ENCODE measurements around the gene NLRP7. TPM values are rescaled to one million over a fixed set of nuclear protein-coding genes. Genes with fewer than 3 reads are reported as not detected.
"Not testable (repeated sequence)": the region's sequence is repeated elsewhere in the genome, so short reads cannot be mapped to it uniquely, and the experiment has no call there.

The NLRP7 gene
- total and polyA plus RNA-seq, 2 of the 13 experiments (the other 11 are each of a cell fraction or from before 2014, with no cell fraction given) = not detected

DNA sequence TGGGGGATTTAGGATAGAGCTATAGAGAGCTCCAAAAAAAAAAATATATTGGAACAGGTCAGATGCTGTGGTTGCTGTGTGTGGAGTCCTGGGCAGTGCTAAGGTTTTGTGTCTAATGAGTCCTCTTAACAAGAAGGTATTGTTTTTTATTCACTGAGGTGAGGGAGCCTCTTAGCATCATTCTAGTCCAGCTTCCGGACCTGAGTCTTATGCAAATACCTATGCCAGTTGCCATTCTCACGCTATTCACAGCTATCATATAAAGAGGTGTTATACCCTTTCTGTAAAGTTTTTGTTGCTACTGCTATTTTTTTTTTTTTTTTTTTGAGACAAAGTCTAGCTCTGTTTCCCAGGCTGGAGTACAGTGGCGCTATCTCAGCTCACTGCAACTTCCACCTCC lies 20.3 kb upstream of the NLRP7 start (continued):
- no peak for TF ChIP-seq TFDP2 (CRISPR knock-in tag; IDR thresholded peaks at IDR 0.05)
- no peak for TF ChIP-seq ZFP36L1 (CRISPR knock-in tag; IDR thresholded peaks at IDR 0.05)
- no peak for TF ChIP-seq XBP1 (CRISPR knock-in tag; IDR thresholded peaks at IDR 0.05)
- no peak for TF ChIP-seq TSC22D2 (CRISPR knock-in tag; IDR thresholded peaks at IDR 0.05; ENCODE audit: borderline replicate concordance)
- TF ChIP-seq YY1 (IDR thresholded peaks at IDR 0.05; ENCODE audit: insufficient read depth, insufficient replicate concordance, low read depth, low read length) = no peak
- no peak for TF ChIP-seq DMAP1 (CRISPR knock-in tag; IDR thresholded peaks at IDR 0.05)
- TF ChIP-seq MIER2 (CRISPR knock-in tag; IDR thresholded peaks at IDR 0.05) = no peak
- no peak for TF ChIP-seq HNF4G (IDR thresholded peaks at IDR 0.05; ENCODE audit: borderline replicate concordance, low read depth, low read length)
- TF ChIP-seq HNF4G (CRISPR knock-in tag; IDR thresholded peaks at IDR 0.05; ENCODE audit: borderline replicate concordance, low read depth) = no peak
- TF ChIP-seq, protein P1, sequence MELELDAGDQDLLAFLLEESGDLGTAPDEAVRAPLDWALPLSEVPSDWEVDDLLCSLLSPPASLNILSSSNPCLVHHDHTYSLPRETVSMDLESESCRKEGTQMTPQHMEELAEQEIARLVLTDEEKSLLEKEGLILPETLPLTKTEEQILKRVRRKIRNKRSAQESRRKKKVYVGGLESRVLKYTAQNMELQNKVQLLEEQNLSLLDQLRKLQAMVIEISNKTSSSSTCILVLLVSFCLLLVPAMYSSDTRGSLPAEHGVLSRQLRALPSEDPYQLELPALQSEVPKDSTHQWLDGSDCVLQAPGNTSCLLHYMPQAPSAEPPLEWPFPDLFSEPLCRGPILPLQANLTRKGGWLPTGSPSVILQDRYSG (CRISPR knock-in tag; IDR thresholded peaks at IDR 0.05) = no peak
- TF ChIP-seq SYNCRIP (IDR thresholded peaks at IDR 0.05; ENCODE audit: insufficient read depth, low read depth, low read length) = no peak
- TF ChIP-seq HCFC1 (IDR thresholded peaks at IDR 0.05; ENCODE audit: low read depth, low read length) = no peak
- TF ChIP-seq, protein P2, sequence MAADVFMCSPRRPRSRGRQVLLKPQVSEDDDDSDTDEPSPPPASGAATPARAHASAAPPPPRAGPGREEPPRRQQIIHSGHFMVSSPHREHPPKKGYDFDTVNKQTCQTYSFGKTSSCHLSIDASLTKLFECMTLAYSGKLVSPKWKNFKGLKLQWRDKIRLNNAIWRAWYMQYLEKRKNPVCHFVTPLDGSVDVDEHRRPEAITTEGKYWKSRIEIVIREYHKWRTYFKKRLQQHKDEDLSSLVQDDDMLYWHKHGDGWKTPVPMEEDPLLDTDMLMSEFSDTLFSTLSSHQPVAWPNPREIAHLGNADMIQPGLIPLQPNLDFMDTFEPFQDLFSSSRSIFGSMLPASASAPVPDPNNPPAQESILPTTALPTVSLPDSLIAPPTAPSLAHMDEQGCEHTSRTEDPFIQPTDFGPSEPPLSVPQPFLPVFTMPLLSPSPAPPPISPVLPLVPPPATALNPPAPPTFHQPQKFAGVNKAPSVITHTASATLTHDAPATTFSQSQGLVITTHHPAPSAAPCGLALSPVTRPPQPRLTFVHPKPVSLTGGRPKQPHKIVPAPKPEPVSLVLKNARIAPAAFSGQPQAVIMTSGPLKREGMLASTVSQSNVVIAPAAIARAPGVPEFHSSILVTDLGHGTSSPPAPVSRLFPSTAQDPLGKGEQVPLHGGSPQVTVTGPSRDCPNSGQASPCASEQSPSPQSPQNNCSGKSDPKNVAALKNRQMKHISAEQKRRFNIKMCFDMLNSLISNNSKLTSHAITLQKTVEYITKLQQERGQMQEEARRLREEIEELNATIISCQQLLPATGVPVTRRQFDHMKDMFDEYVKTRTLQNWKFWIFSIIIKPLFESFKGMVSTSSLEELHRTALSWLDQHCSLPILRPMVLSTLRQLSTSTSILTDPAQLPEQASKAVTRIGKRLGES (CRISPR knock-in tag; IDR thresholded peaks at IDR 0.05; ENCODE audit: borderline replicate concordance) = no peak
- TF ChIP-seq NCOA1 (CRISPR knock-in tag; IDR thresholded peaks at IDR 0.05) = no peak

DNA sequence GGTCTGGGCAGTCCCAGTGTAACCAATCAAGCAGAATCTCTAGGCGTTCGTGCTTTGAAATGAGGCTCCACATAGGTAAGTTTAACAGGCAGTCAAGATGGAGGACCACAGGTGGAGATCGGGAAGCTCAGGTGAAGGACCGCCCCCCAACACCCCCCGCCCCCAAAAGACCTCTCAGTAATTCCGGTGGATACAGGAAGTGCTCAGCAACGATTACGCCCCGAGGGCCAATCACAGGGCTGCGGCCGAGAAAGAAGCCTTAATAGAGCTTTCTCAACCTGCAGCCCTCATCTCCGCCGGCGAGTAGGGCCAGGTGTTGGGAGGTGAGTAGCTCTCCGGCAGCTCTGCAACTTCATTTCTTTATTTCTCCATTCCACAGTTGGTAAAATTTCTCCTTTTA lies 17.7 kb upstream of the NLRP7 start:
- not testable (repeated sequence) for BruUV-seq (replicated peaks)

More for the DNA sequence above, 17.7 kb upstream of the NLRP7 start:
- H2AFZ ChIP-seq (ENCODE audit: low read length); H3K36me3 ChIP-seq (replicated peaks in 1 of 2; ENCODE audit: control insufficient read depth in 1 of 2, insufficient read depth in 2 of 2, low read length in 2 of 2); H3K4me1 ChIP-seq (ENCODE audit: insufficient read depth, low read length); ATAC-seq; intact Hi-C loops (cut with micrococcal nuclease; ENCODE audit: unreplicated experiment); H3K27ac ChIP-seq (ENCODE audit: extremely low read length, insufficient read depth, low read length); H3K4me3 ChIP-seq (replicated peaks in 1 of 3; ENCODE audit: insufficient read depth in 1 of 3, low read depth in 2 of 3, low read length in 3 of 3); H3K9ac ChIP-seq (ENCODE audit: insufficient read depth, low read depth, low read length); CTCF ChIA-PET (ENCODE audit: low intra/inter-chr PET ratio, low total read pairs); DNase-seq (ENCODE audit: low spot score); H3K4me2 ChIP-seq (ENCODE audit: low read depth, low read length); POLR2A ChIA-PET; H3K79me2 ChIP-seq (ENCODE audit: insufficient read depth, low read length); FAIRE-seq; in situ Hi-C loops (cut with HindIII; ENCODE audit: extremely low pct_ligation_motif_present, low pct_unique_long_range_greater_than_20kb); H3K9me3 ChIP-seq (ENCODE audit: low read length); H3K27me3 ChIP-seq (ENCODE audit: control insufficient read depth in 1 of 2, insufficient read depth in 2 of 2, low read length in 2 of 2); H4K20me1 ChIP-seq (ENCODE audit: insufficient read depth, low read length): not testable (repeated sequence)
- 60% methylated on average over 1 of the region's 15 CpGs for WGBS (ENCODE audit: low lambda C conversion rate)
